HEK293 (cell line): ENCODE measurements around the gene CACNA1S.

ENCODE experiments used
- CTCF ChIA-PET: fragments of 350-600 bp; formaldehyde crosslinking; extraction: SDS; loops from one replicate; lab custom pipeline; 2021; ENCODE audit warnings: antibody characterized with exemption; lab: Yijun Ruan, JAX
- POLR2A ChIA-PET: fragments of 300-600 bp; formaldehyde crosslinking; extraction: SDS; loops from one replicate; lab custom pipeline; 2020; ENCODE audit warnings: antibody characterized with exemption, inconsistent platforms; lab: Yijun Ruan, JAX
- H3K27ac ChIP-seq: fragments of 200-500 bp; sonication (Bioruptor generic); 2 replicates; pipeline ENCODE4 v1.5.1; 2014; ENCODE audit warnings: low read depth, low read length, control low read depth, inconsistent platforms; ENCODE audit errors: extremely low read depth
- H3K36me3 ChIP-seq, 2 experiments: fragments of 200-500 bp in 1 of 2; sonication (Bioruptor generic) in 1 of 2; 1 replicate in 1 of 2; 2 replicates in 1 of 2; pipeline ENCODE4 v1.5.1; 2014 to 2017; ENCODE audit warnings: inconsistent platforms in 2 of 2, low read length in 2 of 2; ENCODE audit not compliant: control insufficient read depth in 2 of 2, insufficient read depth in 1 of 2
- H3K4me1 ChIP-seq: fragments of 200-500 bp; sonication (Bioruptor generic); 2 replicates; pipeline ENCODE4 v1.5.1; 2014; ENCODE audit warnings: mild to moderate bottlenecking, low read length, inconsistent platforms; ENCODE audit not compliant: control insufficient read depth, insufficient read depth
- H3K4me3 ChIP-seq: 2 replicates; pipeline ENCODE4 v1.5.1; 2011; ENCODE audit warnings: low read depth, mild to moderate bottlenecking, control low read depth, low read length, moderate library complexity
- H3K9me3 ChIP-seq: fragments of 200-500 bp; sonication (Bioruptor generic); 2 replicates; pipeline ENCODE4 v1.5.1; 2014; ENCODE audit warnings: low read depth, low read length, inconsistent platforms; ENCODE audit not compliant: control insufficient read depth, insufficient read depth
- SALL2 ChIP-seq: fragments of 450-650 bp; formaldehyde crosslinking; IDR thresholded peaks from 2 replicates; pipeline ENCODE4 v1.5.0; 2017; ENCODE audit warnings: missing biosample characterization, mild to moderate bottlenecking, missing genetic modification characterization, borderline replicate concordance
- ZBTB17 ChIP-seq: fragments of 450-650 bp; formaldehyde crosslinking; IDR thresholded peaks from 2 replicates; pipeline ENCODE4 v1.5.1; 2016; ENCODE audit warnings: missing biosample characterization, missing genetic modification characterization
- ZFHX2 ChIP-seq: fragments of 450-650 bp; formaldehyde crosslinking; conservative IDR thresholded peaks from 2 replicates; pipeline ENCODE4 v1.5.1; 2016; ENCODE audit warnings: missing biosample characterization, missing genetic modification characterization
- ZFP69B ChIP-seq: fragments of 450-650 bp; formaldehyde crosslinking; IDR thresholded peaks from 2 replicates; pipeline ENCODE4 v1.5.1; 2016; ENCODE audit warnings: missing biosample characterization, missing genetic modification characterization
- ZNF121 ChIP-seq: fragments of 450-650 bp; formaldehyde crosslinking; IDR thresholded peaks from 2 replicates; pipeline ENCODE4 v1.5.1; 2016; ENCODE audit warnings: missing biosample characterization, missing genetic modification characterization
- ZNF155 ChIP-seq: fragments of 450-650 bp; formaldehyde crosslinking; IDR thresholded peaks from 2 replicates; pipeline ENCODE4 v1.5.1; 2016; ENCODE audit warnings: missing biosample characterization, missing genetic modification characterization
- ZNF354C ChIP-seq: fragments of 450-650 bp; formaldehyde crosslinking; IDR thresholded peaks from 2 replicates; pipeline ENCODE4 v1.5.1; 2016; ENCODE audit warnings: missing biosample characterization, missing genetic modification characterization, low read depth, borderline replicate concordance
- ZNF433 ChIP-seq: fragments of 450-650 bp; formaldehyde crosslinking; IDR thresholded peaks from 2 replicates; pipeline ENCODE4 v1.5.1; 2016; ENCODE audit warnings: missing biosample characterization, missing genetic modification characterization, low read depth
- ZNF530 ChIP-seq: fragments of 450-650 bp; formaldehyde crosslinking; IDR thresholded peaks from 2 replicates; pipeline ENCODE4 v1.5.1; 2016; ENCODE audit warnings: low read depth, missing biosample characterization, missing genetic modification characterization
- ZNF548 ChIP-seq: fragments of 450-650 bp; formaldehyde crosslinking; IDR thresholded peaks from 2 replicates; pipeline ENCODE4 v1.5.1; 2016; ENCODE audit warnings: missing biosample characterization, missing genetic modification characterization
- ZNF596 ChIP-seq: fragments of 450-650 bp; IDR thresholded peaks from 2 replicates; pipeline ENCODE4 v1.5.0; 2018; ENCODE audit warnings: missing biosample characterization, mild to moderate bottlenecking, missing genetic modification characterization, moderate library complexity
- ZNF600 ChIP-seq: fragments of 450-650 bp; formaldehyde crosslinking; IDR thresholded peaks from 2 replicates; pipeline ENCODE4 v1.5.1; 2016; ENCODE audit warnings: missing biosample characterization, missing genetic modification characterization
- ZNF701 ChIP-seq: fragments of 450-650 bp; formaldehyde crosslinking; IDR thresholded peaks from 2 replicates; pipeline ENCODE4 v1.5.1; 2016; ENCODE audit warnings: missing biosample characterization, missing genetic modification characterization
- ZNF843 ChIP-seq: fragments of 450-650 bp; formaldehyde crosslinking; IDR thresholded peaks from 2 replicates; pipeline ENCODE4 v1.5.1; 2016; ENCODE audit warnings: missing biosample characterization, missing genetic modification characterization
- ZSCAN16 ChIP-seq: fragments of 450-650 bp; formaldehyde crosslinking; IDR thresholded peaks from 2 replicates; pipeline ENCODE4 v1.5.1; 2016; ENCODE audit warnings: missing biosample characterization, missing genetic modification characterization
- TF ChIP-seq, protein P1 (sequence below): fragments of 450-650 bp; formaldehyde crosslinking; IDR thresholded peaks from 2 replicates; pipeline ENCODE4 v1.5.1; 2016; ENCODE audit warnings: missing biosample characterization, missing genetic modification characterization
- TF ChIP-seq, protein P2 (sequence below): fragments of 450-650 bp; formaldehyde crosslinking; IDR thresholded peaks from 2 replicates; pipeline ENCODE4 v1.5.1; 2016; ENCODE audit warnings: missing biosample characterization, missing genetic modification characterization
- TF ChIP-seq, protein P3 (sequence below): fragments of 450-650 bp; formaldehyde crosslinking; IDR thresholded peaks from 2 replicates; pipeline ENCODE4 v1.5.1; 2017; ENCODE audit warnings: missing biosample characterization, missing genetic modification characterization

CACNA1S gene

DNA sequence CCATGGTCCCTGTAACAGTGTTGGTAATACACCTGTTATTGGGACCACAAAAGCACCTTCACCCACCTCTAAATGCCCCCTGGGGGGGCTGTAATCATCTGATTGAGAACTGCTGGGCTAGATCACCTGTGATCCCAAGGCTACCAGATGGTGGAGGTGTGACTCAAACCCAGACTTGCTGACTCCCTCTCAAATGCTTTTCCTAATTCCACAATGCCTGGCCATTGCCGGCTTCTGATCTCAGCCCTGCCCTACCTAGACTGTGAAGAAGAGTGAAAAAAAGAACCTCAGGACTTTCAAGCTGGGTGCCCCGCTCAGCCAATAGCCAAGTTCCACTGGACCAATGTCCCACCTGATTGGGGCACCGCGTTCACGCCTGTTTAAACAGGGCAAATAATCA is 32.5 kb upstream of the CACNA1S start:
- Histone ChIP-seq H3K4me1 (no peaks in the 10 kb centered on the region), H3K36me3 (peaks cover 14 to 100% of the 10 kb centered on the region in 2 experiments), H3K27ac (no peak overlapping the region), H3K9me3 (no peaks in the 10 kb centered on the region), H3K4me3 (no peak overlapping the region)
- ChIA-PET CTCF (interaction anchor here (1.6 kb wide), 1 partner anchor 78 kb away, joined by 3 read pairs; no protein-coding TSS in a partner anchor), POLR2A (no interaction called here)
- TF ChIP-seq ZNF433 (tag by site-specific recombination) (no peak), ZNF701 (no peak), ZBTB17 (no peak), ZNF596 (tag by site-specific recombination) (no peak), ZNF155 (tag by site-specific recombination) (no peak), ZNF600 (tag by site-specific recombination) (no peak), ZFP69B (tag by site-specific recombination) (no peak), SALL2 (tag by site-specific recombination) (no peak), ZNF354C (tag by site-specific recombination) (no peak), ZNF121 (no peak), ZNF548 (tag by site-specific recombination) (no peak), ZNF530 (tag by site-specific recombination) (no peak), ZNF843 (tag by site-specific recombination) (no peak)
- TF ChIP-seq, protein P1, sequence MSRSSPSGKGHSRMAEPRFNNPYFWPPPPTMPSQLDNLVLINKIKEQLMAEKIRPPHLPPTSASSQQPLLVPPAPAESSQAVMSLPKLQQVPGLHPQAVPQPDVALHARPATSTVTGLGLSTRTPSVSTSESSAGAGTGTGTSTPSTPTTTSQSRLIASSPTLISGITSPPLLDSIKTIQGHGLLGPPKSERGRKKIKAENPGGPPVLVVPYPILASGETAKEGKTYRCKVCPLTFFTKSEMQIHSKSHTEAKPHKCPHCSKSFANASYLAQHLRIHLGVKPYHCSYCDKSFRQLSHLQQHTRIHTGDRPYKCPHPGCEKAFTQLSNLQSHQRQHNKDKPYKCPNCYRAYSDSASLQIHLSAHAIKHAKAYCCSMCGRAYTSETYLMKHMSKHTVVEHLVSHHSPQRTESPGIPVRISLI (tag by site-specific recombination), result no peak

DNA sequence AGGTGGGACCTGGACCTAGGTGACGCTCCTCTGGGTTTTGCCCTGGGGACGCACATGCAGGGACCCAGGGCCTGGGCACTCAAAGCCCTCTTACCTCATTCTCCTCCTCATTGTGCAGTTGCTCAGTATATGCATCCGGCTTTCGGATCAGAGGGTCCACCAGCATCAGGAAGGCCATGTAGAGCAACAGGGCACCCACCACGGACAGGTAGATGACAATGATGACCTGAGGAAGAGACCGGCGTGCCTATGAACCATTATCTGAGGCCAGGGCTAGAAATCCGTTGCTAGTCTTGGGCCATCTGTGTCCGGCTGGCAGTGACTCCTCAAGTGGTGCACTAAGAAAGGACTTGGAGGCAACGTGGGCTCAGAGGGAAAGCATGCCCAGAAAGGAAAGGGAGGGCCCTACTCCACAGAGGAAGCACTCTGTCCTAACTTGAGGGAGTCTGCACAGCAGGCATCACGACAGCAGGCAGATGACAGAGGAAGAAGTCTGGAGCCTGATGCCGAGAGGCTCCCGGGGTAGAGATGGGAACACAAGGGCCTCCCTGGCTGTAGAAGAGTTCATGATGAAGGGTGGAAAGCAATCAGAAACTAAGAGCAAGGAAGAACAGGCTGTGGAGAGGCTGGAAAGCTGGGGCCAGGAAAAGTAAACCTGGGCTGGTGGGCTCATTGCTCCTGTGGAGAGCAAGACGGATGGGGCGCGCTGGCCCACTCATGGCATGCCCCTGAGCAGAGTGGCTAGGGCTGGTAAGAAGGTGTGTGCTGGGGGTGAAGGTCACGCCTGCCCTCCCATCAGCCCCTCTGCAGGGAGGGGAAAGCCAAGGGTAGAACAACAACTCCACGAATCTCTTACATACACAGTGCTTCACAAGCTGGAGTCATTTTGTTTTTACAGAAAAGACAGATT is 31.8 kb upstream of the CACNA1S start:
- peaks cover 14 to 100% of the 10 kb centered on the region in 2 experiments for H3K36me3 ChIP-seq
- ChIA-PET CTCF (no interaction called here), POLR2A (no interaction called here)

DNA sequence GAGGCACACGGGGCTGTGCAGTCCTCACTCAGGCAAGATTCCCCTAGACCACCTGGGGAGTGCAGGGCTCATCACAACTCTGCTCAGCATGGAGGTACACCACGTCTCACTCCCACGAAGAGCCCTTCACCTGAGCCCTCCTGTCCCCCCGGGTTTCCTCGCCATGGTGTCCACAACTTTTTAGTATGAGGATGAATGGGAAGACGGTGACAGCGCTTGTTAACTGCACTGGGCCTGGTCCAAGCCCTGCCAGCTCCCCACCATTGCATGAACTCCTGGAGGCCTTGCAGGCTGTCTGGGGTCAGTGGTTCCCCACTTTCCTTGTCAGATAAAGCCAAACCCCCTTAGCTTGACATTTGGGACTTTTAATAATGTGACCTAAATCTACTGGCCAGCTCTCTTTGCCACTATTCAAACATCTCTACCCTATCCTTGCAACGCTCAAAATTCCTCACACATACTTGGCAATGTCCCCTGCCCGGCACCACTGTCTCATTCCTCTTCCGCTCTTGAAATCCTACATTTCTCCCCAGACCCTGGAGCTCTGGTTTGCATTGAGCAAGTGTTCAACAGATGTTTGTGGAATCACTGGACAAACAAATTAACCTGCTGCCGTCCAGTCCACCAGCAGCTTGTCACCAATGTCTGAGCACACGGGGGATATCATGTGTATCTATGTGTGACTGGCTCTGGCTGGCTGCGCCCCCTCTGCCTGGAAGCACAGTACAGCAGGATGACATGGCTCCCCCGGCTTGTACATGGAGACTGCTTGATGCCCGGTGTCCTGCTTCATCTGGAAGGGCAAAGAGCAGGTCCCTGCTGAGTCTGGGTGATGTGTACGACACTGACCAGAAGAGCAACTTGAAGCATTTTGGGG is 30.9 kb upstream of the CACNA1S start:
- POLR2A ChIA-PET, result interaction anchor here (1.1 kb wide), 1 partner anchor 11 kb away, joined by 4 read pairs; the partner anchor contains the start of gene TMEM9
- Histone ChIP-seq H3K4me3 (no peak overlapping the region), H3K27ac (no peak overlapping the region), H3K4me1 (no peaks in the 10 kb centered on the region), H3K9me3 (no peaks in the 10 kb centered on the region), H3K36me3 (peaks cover 8 to 100% of the 10 kb centered on the region in 2 experiments)
- TF ChIP-seq, protein P2, sequence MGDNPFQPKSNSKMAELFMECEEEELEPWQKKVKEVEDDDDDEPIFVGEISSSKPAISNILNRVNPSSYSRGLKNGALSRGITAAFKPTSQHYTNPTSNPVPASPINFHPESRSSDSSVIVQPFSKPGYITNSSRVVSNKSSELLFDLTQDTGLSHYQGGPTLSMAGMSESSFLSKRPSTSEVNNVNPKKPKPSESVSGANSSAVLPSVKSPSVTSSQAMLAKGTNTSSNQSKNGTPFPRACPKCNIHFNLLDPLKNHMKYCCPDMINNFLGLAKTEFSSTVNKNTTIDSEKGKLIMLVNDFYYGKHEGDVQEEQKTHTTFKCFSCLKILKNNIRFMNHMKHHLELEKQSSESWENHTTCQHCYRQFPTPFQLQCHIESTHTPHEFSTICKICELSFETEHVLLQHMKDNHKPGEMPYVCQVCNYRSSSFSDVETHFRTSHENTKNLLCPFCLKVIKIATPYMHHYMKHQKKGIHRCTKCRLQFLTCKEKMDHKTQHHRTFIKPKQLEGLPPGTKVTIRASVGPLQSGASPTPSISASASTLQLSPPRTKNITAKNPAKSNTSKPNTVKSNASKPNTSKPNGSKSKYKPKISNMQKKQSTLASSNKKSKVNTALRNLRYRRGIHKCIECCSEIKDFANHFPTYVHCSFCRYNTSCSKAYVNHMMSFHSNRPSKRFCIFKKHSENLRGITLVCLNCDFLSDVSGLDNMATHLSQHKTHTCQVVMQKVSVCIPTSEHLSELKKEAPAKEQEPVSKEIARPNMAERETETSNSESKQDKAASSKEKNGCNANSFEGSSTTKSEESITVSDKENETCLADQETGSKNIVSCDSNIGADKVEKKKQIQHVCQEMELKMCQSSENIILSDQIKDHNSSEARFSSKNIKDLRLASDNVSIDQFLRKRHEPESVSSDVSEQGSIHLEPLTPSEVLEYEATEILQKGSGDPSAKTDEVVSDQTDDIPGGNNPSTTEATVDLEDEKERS (tag by site-specific recombination), result no peak
- TF ChIP-seq ZSCAN16, result no peak
- no peak for TF ChIP-seq ZFHX2
- CTCF ChIA-PET, result no interaction called here

More for the DNA sequence above, 31.8 kb upstream of the CACNA1S start:
- TF ChIP-seq, protein P3, sequence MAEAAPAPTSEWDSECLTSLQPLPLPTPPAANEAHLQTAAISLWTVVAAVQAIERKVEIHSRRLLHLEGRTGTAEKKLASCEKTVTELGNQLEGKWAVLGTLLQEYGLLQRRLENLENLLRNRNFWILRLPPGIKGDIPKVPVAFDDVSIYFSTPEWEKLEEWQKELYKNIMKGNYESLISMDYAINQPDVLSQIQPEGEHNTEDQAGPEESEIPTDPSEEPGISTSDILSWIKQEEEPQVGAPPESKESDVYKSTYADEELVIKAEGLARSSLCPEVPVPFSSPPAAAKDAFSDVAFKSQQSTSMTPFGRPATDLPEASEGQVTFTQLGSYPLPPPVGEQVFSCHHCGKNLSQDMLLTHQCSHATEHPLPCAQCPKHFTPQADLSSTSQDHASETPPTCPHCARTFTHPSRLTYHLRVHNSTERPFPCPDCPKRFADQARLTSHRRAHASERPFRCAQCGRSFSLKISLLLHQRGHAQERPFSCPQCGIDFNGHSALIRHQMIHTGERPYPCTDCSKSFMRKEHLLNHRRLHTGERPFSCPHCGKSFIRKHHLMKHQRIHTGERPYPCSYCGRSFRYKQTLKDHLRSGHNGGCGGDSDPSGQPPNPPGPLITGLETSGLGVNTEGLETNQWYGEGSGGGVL (tag by site-specific recombination), result no peak
- no peak for TF ChIP-seq ZNF530 (tag by site-specific recombination)
- TF ChIP-seq ZNF843 (tag by site-specific recombination), result no peak
- TF ChIP-seq, all 188 proteins: peak for 0
- no peaks in the 10 kb centered on the region for H3K4me1 ChIP-seq
- H3K9me3 ChIP-seq, result no peaks in the 10 kb centered on the region
- no peak overlapping the region for H3K27ac ChIP-seq
- H3K4me3 ChIP-seq, result no peak overlapping the region
